ENCODE measurements around the gene EREG. TPM values are rescaled to one million over a fixed set of nuclear protein-coding genes. Genes with fewer than 3 reads are reported as not detected.

Gene EREG
- total and polyA plus RNA-seq, 12 donors: 0.08 to 1.4 (median 0.30) TPM; not detected in 8

GRCh38 chr4:74318276-74318675 is 46.7 kb upstream of the EREG start:
- no peaks in the 10 kb centered on the region for H3K9me3 ChIP-seq (replicated peaks in 1 of 3)
- H3K4me1 ChIP-seq (replicated peaks in 1 of 2): no peaks in the 10 kb centered on the region

GRCh38 chr4:74319470-74319869 is 45.5 kb upstream of the EREG start:
- TF ChIP-seq CTCF (IDR thresholded peaks at IDR 0.05): no peak
- no peak for TF ChIP-seq POLR2A (IDR thresholded peaks at IDR 0.05)
- DNase-seq: no peak
- Histone ChIP-seq H3K36me3 (replicated peaks in 1 of 2) (no peaks in the 10 kb centered on the region), H3K9me3 (replicated peaks in 1 of 3) (no peaks in the 10 kb centered on the region), H3K4me3 (no peak overlapping the region), H3K27me3 (no peaks in the 10 kb centered on the region), H3K27ac (no peak overlapping the region), H3K4me1 (replicated peaks in 1 of 2) (no peaks in the 10 kb centered on the region)
- 85 to 92% (median 89%) methylated on average over 6 of the region's 6 CpGs for WGBS, 4 donors
- intact Hi-C loops (cut with DNase I): loop anchor here in 1 of 2 donors (10.0 kb wide), 1 partner anchor 135 kb away; no protein-coding TSS in a partner anchor

More at GRCh38 chr4:74318276-74318675, 46.7 kb upstream of the EREG start:
- H3K27ac ChIP-seq: no peak overlapping the region
- intact Hi-C loops (cut with DNase I): loop anchor here in 1 of 2 donors (10.0 kb wide), 1 partner anchor 133 kb away; no protein-coding TSS in a partner anchor
- no peak for TF ChIP-seq POLR2A (IDR thresholded peaks at IDR 0.05)
- no peak for TF ChIP-seq CTCF (IDR thresholded peaks at IDR 0.05)
- DNase-seq: no peak
- H3K4me3 ChIP-seq: no peak overlapping the region
- H3K36me3 ChIP-seq (replicated peaks in 1 of 2): no peaks in the 10 kb centered on the region
- H3K27me3 ChIP-seq: no peaks in the 10 kb centered on the region
- 54 to 72% (median 62%) methylated on average over 2 of the region's 2 CpGs for WGBS, 4 donors

- intact Hi-C loops (cut with DNase I): no loop called here
- Histone ChIP-seq H3K9me3 (replicated peaks in 1 of 3) (no peaks in the 10 kb centered on the region), H3K4me3 (no peak overlapping the region), H3K27me3 (peaks cover under 1% of the 10 kb centered on the region), H3K27ac (no peak overlapping the region), H3K4me1 (replicated peaks in 1 of 2) (no peaks in the 10 kb centered on the region), H3K36me3 (replicated peaks in 1 of 2) (no peaks in the 10 kb centered on the region)
- DNase-seq: peak in 2 of 7 donors; percentile 16 to 23
- 35 to 49% (median 41%) methylated on average over 4 of the region's 4 CpGs for WGBS, 4 donors
- TF ChIP-seq POLR2A (IDR thresholded peaks at IDR 0.05) (no peak), CTCF (IDR thresholded peaks at IDR 0.05) (peak in 5 of 6 experiments; percentile 23 to 44 (median 42))
These were observed 44.3 kb upstream of the EREG start for GRCh38 chr4:74320559-74321118.

- Histone ChIP-seq H3K36me3 (replicated peaks in 1 of 2) (no peaks in the 10 kb centered on the region), H3K4me1 (replicated peaks in 1 of 2) (no peaks in the 10 kb centered on the region), H3K27ac (no peak overlapping the region), H3K27me3 (peaks cover 5% of the 10 kb centered on the region), H3K4me3 (no peak overlapping the region), H3K9me3 (replicated peaks in 1 of 3) (no peaks in the 10 kb centered on the region)
- no peak for DNase-seq
- no peak for TF ChIP-seq POLR2A (IDR thresholded peaks at IDR 0.05)
- TF ChIP-seq CTCF (IDR thresholded peaks at IDR 0.05): no peak
- WGBS, 4 donors: 75 to 89% (median 82%) methylated on average over 3 of the region's 3 CpGs
- intact Hi-C loops (cut with DNase I): no loop called here
These were observed 42.6 kb upstream of the EREG start for GRCh38 chr4:74322301-74322700.
